Ascending aorta (tissue), 2 donors: Measurements from ENCODE around the gene RAET1G. TPM values are rescaled to one million over a fixed set of nuclear protein-coding genes. Genes with fewer than 3 reads are reported as not detected.
"Not testable (repeated sequence)": the region's sequence is repeated elsewhere in the genome, so short reads cannot be mapped to it uniquely, and the experiment has no call there.

ENCODE experiments used
- DNase-seq, 2 donors: peaks; one replicate each; pipeline ENCODE4 v3.0.0-alpha.2; 2019; ENCODE audit warnings: low spot score in 2 of 2
- H3K27ac ChIP-seq, 2 donors: fragments of 200-600 bp; sonication (generic); one replicate each; pipeline ENCODE4 v1.5.1; 2016 to 2017; ENCODE audit warnings: mild to moderate bottlenecking in 1 of 2
- H3K27me3 ChIP-seq: fragments of 200-600 bp; sonication (generic); one replicate; pipeline ENCODE4 v1.5.1; 2017
- H3K36me3 ChIP-seq, 2 donors: fragments of 200-600 bp; sonication (generic); one replicate each; pipeline ENCODE4 v1.5.1; 2016
- H3K4me1 ChIP-seq, 2 donors: fragments of 200-600 bp; sonication (generic); one replicate each; pipeline ENCODE4 v1.5.1; 2016 to 2017; ENCODE audit warnings: mild to moderate bottlenecking in 1 of 2
- H3K4me3 ChIP-seq, 2 donors: fragments of 200-600 bp; sonication (generic); one replicate each; pipeline ENCODE4 v1.5.1; 2016 to 2017; ENCODE audit warnings: mild to moderate bottlenecking in 1 of 2
- H3K9me3 ChIP-seq, 2 donors: fragments of 200-600 bp; sonication (generic); one replicate each; pipeline ENCODE4 v1.5.1; 2016
- CTCF ChIP-seq, 3 experiments: fragments of 200-600 bp in 2 of 3; fragments of 450-650 bp in 1 of 3; sonication (generic) in 2 of 3; IDR thresholded peaks; one replicate each; pipeline ENCODE4 v1.5.1; 2016 to 2019; ENCODE audit warnings: antibody characterized with exemption in 3 of 3, mild to moderate bottlenecking in 1 of 3, moderate library complexity in 1 of 3
- intact Hi-C: fragments of 100-400 bp; cut with DNase I; formaldehyde crosslinking; loops from one replicate; pipeline ENCODE4 v1.15.1; 2023
- total RNA-seq: library from RNA; depleted of rRNA; stranded (reverse); fragments of >200 nt; gene quantifications from one replicate; pipeline ENCODE4 v1.1.0, GENCODE V29; 2016

RAET1G gene
- total RNA-seq, 1 donor from 2014 or later: not detected

DNA sequence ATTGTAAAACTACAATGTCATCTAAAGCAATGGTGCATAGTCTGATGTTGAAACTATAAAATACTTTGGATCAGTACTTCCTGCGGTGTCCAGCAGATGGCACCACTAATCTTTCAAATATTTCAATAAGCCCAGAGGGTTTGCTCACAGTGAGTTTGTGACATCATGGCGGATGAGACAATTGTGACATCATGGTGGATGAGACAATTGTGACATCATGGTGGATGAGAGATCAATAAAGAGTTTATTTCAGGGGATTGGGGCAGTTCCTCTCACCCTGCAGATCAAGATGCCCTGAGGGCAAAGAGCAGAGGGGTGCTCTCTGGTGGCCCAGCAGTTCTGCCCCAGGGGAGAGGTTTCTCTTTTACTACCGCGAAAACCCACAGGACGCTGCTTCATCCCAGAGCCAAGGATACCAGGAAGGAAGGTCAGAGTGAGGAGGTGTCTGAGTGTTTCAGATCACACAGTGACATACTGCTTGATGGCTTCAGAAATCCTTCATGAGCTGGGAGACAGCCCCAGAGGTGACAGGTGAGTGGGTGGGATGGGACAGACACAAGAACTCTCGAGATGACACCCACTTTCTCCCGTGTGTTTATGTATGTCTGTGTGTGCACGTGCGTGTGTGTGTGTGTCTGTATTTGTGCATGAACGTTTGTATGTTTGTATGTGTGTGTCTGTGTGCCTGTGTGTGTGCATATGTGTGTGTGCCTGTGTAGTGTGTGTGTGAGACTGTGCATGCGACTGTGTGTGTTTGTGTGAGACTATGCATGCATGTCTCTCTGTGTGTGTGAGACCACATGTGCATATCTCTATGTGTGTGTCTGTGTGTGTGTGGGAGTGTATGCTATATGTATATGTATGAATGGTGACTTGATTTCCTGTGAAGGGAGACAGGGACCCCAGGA, 11.6 kb upstream of the RAET1G start:
- H3K9me3 ChIP-seq: no peaks in the 10 kb centered on the region
- peaks cover 0 to 10% of the 10 kb centered on the region in 2 donors for H3K4me1 ChIP-seq
- intact Hi-C loops: loop anchor here (1.0 to 5.0 kb wide), 2 partner anchors 83 to 878 kb away; no protein-coding TSS in a partner anchor
- peak; percentile 69 to 77 (median 76) for TF ChIP-seq CTCF (IDR thresholded peaks at IDR 0.05)
- peak in 1 of 2 donors; percentile 85 for DNase-seq
- H3K27ac ChIP-seq: no peak overlapping the region
- peaks cover 19% of the 10 kb centered on the region for H3K27me3 ChIP-seq
- H3K4me3 ChIP-seq: no peak overlapping the region
- H3K36me3 ChIP-seq: no peaks in the 10 kb centered on the region

GRCh38 chr6:149933461-149933860, 10.5 kb upstream of the RAET1G start:
- Histone ChIP-seq H3K4me3 (no peak overlapping the region), H3K9me3 (no peaks in the 10 kb centered on the region), H3K36me3 (no peaks in the 10 kb centered on the region), H3K4me1 (peaks cover 0 to 4% of the 10 kb centered on the region in 2 donors), H3K27me3 (peaks cover 15% of the 10 kb centered on the region), H3K27ac (no peak overlapping the region)
- no peak for TF ChIP-seq CTCF (IDR thresholded peaks at IDR 0.05)
- intact Hi-C loops: loop anchor here (5.0 kb wide), 1 partner anchor 879 kb away; no protein-coding TSS in a partner anchor
- DNase-seq: peak in 1 of 2 donors; percentile 16

GRCh38 chr6:149933036-149933435, 10.1 kb upstream of the RAET1G start:
- Histone ChIP-seq H3K27ac (no peak overlapping the region), H3K4me1 (no peaks in the 10 kb centered on the region), H3K27me3 (peaks cover 11% of the 10 kb centered on the region), H3K9me3 (no peaks in the 10 kb centered on the region), H3K36me3 (no peaks in the 10 kb centered on the region), H3K4me3 (no peak overlapping the region)
- no peak for TF ChIP-seq CTCF (IDR thresholded peaks at IDR 0.05)
- intact Hi-C loops: loop anchor here (5.0 kb wide), 1 partner anchor 879 kb away; no protein-coding TSS in a partner anchor
- DNase-seq: no peak

DNA sequence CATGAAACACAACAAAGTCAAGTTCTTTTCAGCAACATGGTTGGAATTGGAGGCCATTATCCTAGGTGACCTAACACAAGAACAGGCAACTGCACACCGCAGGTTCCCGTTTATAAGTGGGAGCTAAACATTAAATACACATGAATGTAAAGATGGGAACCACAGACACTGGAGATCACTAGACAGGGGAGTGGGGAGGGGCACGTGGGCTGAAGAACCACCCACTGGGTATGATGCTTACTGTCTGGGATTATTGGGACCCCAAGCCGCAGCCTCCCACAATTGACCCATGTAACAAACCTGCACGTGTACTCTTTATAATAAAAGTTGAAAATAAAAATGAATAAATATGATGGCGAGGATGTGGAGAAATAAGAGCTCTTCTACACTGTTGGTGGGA, 8.6 kb upstream of the RAET1G start:
- no peak for DNase-seq
- H3K4me3 ChIP-seq: no peak overlapping the region
- no peaks in the 10 kb centered on the region for H3K9me3 ChIP-seq
- TF ChIP-seq CTCF (IDR thresholded peaks at IDR 0.05): no peak
- H3K27me3 ChIP-seq: no peaks in the 10 kb centered on the region
- intact Hi-C loops: loop anchor here (5.0 kb wide), 1 partner anchor 881 kb away; no protein-coding TSS in a partner anchor
- no peaks in the 10 kb centered on the region for H3K36me3 ChIP-seq
- no peaks in the 10 kb centered on the region for H3K4me1 ChIP-seq
- H3K27ac ChIP-seq: no peak overlapping the region

DNA sequence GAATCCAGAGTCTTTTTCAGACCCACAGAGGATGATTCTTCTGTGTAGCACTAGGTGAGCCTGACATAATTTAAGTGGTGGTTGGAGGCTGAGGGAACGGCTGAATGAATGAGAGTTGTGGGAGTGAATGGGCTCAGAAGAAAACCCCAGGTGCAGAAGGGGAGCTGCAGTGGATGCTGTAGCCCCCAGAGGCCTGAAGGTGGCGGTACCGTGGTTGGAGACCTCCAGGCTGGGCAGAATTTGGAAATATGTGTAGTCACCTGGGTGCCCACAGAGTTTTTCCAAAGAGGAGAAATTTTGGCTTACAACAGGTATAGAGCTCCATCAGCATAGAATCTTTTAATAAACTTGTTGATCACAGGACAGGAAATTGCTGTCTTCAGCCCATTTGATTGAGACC, 6.5 kb upstream of the RAET1G start:
- Histone ChIP-seq H3K4me1 (peaks cover 0 to 7% of the 10 kb centered on the region in 2 donors), H3K4me3 (no peak overlapping the region), H3K27me3 (no peaks in the 10 kb centered on the region), H3K9me3 (no peaks in the 10 kb centered on the region), H3K36me3 (no peaks in the 10 kb centered on the region), H3K27ac (no peak overlapping the region)
- intact Hi-C loops: loop anchor here (10.0 kb wide), 1 partner anchor 185 kb away; the partner anchor contains the start of genes NUP43 and PCMT1
- no peak for DNase-seq
- no peak for TF ChIP-seq CTCF (IDR thresholded peaks at IDR 0.05)

DNA sequence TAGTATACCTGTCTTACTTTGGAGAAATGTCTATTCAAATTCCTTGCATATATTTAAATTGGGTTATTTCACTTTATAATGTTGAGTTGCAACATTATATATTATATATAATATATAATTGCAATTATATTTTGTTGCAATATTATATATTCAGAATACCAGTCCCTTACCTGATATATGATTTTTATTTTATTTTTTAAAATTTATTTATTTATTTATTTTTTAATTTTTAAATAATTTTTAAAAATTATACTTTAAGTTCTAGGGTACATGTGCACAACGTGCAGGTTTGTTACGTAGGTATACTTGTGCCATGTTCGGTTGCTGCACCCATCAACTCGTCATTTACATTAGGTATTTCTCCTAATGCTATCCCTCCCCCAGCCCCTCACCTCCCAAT, 4.1 kb upstream of the RAET1G start:
- peaks cover 7 to 13% of the 10 kb centered on the region in 2 donors for H3K4me1 ChIP-seq
- H3K27me3 ChIP-seq, H3K27ac ChIP-seq, H3K9me3 ChIP-seq, H3K4me3 ChIP-seq, DNase-seq, H3K36me3 ChIP-seq: not testable (repeated sequence)
- intact Hi-C loops: loop anchor here (10.0 kb wide), 1 partner anchor 182 kb away; the partner anchor contains the start of genes NUP43 and PCMT1
